Hypothalamus (tissue), 51 donors: Measurements from ENCODE around the gene RUNX2.
"Not testable (repeated sequence)": the region's sequence is repeated elsewhere in the genome, so short reads cannot be mapped to it uniquely, and the experiment has no call there.

Experiments used
- DNase-seq, 51 donors: peaks; one replicate each; lab custom pipeline; 2025; lab: John Stamatoyannopoulos, UW

Gene RUNX2

DNA sequence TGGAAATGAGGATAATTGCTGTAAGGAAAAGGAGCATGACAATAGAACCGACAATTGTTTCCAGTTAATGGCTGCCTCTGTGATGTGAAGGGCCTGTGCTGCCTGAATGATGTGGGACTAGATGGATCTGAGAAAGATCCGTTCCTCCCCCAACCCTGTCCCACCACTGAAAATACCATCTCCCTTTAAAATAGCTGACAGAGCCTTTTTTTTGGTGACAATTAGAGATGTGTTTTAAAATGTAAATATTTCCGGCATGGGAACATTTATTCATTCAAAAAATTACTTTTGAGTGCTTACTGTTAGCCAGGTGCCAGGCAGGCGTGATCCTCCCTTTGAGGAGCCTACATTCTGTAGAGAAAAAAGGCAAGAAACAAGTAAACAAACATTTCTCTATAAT, 122.0 kb downstream of the RUNX2 start:
- DNase-seq: no peak

DNA sequence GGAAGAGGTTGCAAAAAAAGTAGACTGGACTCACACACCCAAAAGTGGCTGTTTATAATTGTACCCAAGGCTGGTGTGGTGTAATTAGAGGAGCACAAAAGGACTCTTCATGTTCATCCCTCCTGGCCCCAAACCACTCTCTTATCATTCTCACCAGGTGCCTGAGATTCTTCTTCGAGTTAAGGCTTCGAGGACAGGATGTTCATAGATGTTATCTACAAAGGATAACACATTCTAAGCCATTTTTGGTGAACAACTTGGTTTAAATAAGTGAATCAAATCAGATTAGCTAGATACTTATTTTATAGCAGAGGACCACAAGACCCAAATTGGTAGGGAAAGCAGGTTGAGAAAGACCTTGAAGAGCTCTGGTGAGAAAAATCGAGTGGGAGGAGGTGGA, 122.7 kb downstream of the RUNX2 start:
- DNase-seq: no peak

DNA sequence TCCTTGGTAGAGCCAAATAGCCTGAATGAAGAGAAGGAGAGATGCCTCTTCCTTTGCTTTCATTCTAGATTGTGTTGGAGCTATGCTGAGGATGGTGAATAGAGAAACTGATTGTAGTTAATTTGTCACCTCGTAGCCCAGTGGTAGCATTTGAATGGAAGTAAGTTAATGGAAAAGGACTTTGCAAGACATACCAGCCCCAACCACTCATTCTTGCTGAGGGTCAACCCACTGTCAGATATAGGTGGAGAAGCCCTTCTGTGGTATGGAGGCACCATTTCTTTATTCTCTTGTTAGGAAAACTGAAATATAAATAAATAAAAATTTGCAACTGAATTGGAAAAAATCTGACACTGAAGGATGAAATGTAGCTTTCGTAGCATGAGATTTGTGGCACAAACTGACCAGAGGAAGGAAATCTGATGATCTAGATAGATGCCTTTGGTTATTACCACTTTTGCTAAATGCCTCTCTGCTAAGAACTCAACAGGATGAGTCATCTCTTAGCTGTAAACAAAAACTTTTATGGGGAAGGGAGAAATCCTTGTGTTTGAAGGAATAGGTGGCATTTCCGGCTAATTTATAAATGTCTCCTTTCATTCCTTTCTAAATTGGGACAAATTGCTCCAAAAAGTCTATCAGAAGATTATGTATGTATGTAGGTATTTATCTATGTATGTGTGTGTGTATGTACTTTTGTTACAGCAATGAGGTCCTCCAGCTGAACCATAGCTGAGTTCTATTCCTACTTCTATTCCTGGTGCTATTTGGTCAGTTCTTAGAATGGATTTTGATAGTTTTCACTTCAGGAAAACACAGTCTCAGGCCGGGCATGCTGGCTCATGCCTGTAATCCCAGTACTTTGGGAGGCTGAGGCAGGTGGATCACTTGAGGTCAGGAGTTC, 126.1 kb downstream of the RUNX2 start:
- no peak for DNase-seq

DNA sequence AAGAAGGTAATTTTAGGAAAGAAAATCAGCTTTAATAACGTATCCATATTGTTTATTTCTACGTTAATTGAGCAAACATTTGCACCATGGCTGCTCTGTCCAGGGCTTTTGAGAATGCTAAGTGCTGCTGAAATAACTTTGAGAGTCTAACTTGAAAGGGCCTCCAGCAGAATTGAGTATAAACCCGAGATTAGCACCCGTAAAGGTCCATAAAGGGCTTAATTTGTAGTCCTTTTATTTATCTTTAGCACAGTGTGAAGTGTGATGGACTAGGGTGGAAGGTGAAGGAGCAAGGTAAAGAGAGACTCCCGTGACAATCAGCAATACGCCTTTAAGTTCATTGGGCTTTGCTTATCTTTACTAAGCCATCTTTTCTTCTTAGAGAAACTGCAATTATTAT, 127.3 kb downstream of the RUNX2 start:
- DNase-seq: no peak

DNA sequence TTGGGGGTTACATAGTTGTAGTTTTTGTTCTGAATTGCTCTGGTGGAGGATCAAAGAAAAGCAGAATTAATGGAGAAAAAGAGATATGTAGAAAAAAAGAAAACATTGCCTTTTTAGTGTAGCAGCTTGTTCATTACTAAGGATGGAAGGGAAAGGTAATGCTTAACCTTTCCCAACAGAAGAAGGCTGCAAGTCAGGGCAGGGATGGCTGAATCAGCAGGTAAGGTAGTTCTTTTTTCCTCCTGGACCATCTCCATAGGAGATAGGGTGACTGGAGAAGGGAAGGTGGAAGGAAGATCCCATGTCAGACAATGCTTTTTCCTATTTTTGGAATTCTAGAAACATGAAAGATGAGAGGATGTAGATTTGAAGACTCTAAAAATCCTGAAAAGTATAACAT, 129.0 kb downstream of the RUNX2 start:
- no peak for DNase-seq

DNA sequence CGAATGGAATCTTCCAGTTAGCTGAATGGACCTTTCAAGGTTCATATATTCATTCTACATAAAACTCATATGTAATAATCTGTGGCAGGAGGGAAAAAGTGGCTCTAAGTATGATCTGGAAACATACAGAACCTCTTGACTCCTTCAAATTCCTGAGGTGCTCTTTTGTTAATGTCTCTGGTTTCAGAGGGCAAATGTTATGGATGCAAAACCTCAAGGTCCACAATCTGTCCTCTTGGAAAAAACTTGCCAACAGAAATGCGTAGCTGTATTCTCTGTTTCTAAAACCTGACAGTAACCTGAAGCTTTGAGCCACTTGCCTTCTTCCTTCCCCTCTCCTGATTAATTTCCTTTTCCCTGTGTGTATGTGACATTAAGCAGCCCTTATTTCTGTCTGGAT, 130.5 kb downstream of the RUNX2 start:
- DNase-seq: no peak

DNA sequence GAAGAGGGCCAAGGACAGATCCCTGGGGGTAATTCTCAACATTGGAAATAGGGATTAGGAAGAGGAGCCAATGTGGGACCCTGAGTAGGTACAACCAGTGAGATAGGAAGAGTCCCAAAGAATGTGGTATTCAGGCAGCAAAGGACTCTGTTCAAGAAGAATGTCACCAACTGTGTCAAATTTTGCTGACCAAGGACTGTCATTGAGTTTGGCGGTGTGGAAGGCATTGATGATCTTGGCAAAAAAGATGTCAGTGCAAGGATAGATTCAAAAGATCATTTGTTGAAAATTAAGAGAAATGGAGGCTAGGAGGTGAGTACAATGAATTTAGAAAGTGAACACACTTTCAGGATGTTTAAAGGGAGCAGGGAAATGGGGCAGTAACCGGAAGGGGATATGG, 132.0 kb downstream of the RUNX2 start:
- no peak for DNase-seq

DNA sequence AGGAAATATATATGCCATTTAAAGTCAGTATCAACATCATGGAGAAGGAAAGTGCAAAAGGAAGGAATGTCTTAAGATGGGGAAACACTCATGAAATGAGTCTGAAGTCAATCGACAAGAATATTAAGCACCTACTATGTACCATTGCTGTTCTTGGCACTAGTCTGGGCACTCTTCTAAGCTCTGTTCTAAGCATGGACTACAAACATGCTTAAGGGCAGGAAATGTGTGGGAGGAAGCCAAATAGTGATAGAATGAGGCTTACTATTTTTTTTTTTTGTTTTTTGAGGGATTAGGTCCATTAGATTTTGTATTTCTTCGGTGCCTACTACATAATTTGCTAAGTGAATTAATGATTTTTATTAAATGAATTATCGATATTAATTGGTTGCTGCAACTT, 133.4 kb downstream of the RUNX2 start:
- DNase-seq: no peak

DNA sequence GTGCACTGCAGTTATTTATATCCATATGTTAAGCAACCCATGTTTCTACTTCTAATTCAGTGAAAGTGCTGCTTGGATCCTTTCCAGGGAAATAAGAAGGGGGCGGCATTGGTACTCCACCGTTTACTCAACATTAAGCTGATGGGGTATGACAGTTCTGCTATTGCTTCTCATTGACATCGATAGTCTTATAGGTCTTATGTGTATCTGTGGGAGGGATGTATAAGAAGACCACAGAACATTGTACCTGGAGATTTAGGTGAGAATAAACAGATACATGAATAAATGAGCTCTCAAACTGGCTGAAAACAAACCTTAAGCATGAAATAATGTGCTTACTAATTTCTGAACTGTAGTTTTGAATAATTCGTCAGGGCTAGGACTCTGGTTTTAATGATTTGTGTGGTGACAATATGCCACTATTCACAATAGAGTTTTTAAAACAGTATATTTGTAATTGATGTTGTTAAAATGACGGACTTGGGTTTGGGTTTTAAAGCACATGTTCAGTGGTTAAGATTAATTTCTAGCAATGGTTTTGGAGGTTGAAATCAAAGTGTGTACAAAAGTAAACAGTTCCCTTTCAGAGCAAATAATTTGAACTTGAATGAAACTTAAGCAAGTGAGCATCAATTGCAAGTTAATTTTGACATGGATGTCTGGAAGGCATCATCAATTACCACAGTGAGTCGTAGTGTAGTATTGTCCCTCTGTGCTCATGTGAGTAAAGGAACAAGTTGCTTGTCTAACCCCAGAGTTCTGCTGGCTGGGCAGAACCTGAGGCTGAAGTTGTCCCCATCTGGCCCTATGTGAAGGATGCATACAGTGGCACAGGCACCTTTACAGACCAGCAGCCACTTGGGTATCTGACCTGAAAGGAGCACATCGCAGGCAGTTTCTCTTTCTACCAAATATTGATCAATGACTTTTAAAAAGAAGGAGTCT, 134.3 kb downstream of the RUNX2 start:
- DNase-seq: no peak

DNA sequence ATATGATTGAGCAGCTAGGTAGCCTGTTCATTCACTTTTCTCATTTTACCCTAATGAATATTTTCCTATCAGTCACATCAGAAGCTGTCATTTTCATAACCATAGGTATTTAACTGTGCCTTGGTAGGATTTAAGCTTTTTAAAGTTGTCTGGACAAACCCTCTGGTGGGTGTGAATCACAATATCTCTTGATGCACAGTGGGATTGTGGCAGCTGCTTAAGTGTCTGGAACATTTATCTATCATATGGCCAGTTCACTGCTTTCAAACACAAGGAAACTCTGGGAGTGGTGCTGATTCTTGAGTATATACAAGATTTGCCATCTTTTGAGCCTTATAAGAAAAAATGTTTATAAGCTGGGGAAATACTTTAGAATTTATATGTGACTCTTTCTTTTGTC, 136.6 kb downstream of the RUNX2 start:
- DNase-seq: no peak

DNA sequence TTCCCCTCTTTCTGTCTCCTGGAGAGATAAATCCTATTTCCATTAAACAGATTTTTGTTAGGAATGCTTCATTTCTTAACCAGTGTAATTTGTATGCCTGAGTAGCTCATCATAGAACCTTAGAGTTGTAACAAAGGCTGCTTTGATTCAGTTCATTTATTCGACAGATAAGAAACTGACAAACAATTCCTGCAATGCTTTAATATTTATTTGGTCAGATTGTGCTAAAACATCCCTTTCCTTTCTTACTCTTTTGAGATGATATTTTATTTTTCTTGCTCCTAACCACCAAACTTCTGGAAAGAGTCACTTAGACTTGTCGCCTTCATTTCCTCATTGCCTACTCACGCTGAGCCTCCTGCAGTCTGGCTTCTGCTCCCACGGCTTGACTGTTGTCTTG, 138.6 kb downstream of the RUNX2 start:
- no peak for DNase-seq

DNA sequence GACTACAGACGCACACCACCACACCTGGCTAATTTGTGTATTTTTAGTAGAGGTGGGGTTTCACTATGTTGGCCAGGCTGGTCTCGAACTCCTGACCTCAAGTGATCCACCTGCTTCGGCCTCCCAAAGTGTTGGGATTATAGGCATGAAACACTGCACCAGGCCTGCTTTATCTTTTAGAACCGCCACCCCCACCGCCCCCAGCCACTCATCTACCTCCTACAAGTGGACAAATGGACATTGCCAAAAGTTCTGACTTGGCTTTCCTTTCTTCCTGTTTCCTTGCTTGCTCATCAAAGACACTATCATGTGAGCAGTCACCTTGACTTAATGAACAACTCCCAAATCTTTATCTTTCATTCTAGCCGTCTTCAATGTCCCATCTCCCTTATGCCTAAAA, 139.3 kb downstream of the RUNX2 start:
- DNase-seq: not testable (repeated sequence)

DNA sequence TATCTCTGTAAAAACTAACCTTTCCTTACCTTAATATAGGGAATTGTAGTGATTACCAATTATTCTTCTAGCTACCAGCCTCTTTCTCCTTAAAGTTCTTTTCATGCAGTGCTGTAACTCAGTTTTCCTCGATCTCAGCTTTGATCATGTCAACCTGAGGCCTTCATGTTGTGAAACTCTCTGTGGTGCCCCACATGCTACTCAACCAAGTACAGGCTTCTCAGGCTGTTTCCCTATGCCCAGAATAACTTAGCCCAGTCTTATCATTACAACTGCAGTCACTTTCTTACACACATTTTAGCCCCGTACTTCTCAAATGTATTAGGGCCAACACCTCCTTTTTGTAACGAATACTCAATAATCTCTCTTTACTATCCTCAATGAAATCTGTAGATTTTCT, 139.7 kb downstream of the RUNX2 start:
- DNase-seq: no peak

DNA sequence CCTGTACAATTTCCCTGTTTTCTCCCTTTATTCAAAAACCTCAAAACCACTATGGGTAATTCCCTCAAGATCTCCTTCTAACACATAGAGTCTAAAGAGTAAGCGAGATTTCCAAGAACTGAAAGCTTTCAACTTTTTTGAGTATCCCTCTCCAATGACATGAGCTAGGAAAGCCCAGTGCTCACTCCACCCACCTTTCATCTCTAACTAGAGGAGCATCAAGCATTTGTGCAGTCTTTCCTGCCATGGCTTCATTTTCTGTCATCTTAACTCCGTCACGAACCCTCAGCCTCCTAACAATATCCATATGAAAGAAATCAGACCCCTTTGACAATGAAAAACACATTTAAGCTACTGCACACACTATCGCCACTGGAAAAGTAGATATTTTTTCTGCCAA, 141.5 kb downstream of the RUNX2 start:
- no peak for DNase-seq

DNA sequence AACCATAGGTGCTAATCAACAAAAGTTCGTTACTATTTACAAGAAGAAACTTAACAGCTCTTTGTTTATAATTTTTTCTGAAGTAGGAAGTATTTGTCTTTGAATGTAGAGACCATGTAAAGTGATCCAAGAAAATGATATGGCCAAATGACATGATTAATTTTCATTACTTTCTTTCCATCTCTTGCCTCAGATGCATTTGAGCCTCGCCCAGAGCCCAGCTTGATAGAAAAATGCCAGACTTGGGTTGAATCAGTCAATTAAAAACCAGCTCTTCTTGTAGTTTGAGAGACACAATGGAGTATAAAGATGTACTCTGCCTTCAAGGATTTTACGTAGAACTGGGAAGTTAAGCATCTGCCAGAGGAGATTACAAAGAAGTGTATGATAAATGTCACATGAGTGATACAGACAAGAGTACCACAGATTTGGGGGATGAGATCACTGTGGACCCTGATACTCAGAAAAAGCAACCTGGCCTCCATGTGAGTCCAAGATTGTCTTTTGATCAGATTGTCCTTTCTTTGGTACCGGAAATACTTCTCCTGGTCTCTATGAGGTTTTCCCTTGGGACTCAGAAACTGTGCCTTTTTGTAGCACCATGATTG, 142.1 kb downstream of the RUNX2 start:
- no peak for DNase-seq

DNA sequence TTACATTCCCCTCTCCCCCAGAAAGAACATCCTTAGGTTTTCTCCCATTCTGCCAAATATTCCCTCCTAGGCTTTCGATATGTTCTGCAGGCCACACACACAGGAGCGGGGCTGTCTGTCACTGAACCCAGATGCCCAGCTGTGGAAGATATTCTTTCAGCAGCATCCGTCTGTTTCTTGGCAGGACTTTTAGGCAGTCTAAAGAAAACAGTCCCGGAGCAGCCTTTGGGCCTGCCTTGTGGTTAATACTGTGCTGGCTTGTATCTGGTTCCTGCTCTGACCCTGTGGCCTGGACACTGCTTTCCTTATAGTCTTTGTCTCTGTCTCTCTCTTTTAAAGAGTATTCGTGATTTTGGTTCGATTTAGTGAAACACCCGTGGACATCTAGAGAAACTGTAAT, 144.3 kb downstream of the RUNX2 start:
- DNase-seq: peak in 11 of 51 donors; percentile 4 to 40 (median 8)

DNA sequence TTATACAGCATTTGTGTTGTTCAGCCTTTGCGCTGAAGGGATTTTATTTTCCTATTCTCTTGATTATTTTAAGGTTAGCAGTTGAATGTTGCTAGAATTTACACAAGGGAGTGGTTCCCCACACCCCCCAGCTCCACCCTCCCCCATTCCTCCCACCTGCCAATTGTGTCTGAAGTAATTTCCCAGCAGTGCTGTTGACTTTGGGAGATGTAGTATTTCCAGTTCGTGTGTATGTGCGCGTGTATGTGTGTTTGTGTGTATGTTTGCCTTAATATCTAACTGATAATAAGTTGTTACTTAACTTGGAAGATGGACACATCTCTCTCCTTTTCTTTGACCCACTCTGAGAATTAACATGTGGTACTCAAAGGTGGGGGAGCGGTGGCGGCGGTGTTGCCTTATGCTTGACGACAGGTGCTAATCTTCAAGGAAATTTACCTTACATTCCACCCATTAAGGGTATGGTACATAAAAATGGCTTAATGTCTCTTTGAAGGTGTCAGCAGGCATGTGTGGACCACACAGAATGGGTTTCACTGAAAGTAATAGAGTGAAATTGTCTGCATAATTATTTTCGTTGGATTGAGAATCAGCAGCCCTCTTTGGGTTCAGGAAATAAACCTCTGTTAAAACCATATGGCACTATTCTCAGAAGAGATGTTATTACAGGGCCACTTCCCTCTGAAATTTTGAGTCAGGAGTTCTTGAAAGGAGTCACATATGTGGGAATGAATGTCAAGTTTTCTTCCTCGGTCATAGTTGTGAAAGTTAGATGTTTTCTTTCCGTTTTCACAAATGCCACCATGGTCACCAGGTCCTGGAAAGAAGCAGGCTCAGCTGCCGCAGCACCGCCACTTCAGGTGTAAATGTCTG, 145.2 kb downstream of the RUNX2 start:
- no peak for DNase-seq

DNA sequence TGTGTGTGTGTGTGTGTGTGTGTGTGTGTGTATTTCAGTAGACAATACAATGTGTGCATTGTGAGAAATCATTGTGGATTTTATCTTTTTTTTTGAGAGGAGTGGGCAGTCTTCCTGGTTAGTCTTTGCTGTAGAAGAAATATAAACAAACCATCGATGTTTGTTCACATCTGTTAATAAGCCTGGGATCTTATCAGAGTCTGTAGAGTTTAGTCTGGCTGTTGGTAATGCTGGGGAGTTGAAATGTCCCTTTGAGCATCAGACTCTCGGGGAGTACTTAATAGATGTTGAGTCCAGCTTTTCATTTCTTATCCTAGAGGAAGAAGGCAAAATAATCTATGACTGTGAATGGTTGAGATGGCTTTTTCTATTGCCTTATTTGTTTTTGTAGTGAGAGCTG, 146.2 kb downstream of the RUNX2 start:
- no peak for DNase-seq

DNA sequence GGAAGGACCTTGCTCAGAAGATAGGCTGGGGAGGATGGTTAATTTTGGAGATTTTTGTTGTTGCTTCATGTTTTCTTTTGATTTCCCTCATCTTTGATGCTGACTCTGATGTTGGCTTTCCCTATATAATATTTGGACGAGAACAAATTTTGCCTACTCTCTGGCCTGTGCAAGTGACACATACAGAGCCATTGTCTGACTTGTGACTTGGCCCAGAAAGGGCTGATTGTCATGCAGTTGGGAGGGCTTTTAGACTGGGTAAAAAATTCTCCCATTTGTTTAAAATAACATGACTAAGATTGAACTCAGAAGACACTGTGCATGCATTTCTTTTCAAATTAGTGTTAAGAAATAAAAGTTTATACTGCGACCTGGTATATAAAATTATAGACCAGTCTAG, 148.2 kb downstream of the RUNX2 start:
- DNase-seq: peak in 9 of 51 donors; percentile 2 to 71 (median 9)

DNA sequence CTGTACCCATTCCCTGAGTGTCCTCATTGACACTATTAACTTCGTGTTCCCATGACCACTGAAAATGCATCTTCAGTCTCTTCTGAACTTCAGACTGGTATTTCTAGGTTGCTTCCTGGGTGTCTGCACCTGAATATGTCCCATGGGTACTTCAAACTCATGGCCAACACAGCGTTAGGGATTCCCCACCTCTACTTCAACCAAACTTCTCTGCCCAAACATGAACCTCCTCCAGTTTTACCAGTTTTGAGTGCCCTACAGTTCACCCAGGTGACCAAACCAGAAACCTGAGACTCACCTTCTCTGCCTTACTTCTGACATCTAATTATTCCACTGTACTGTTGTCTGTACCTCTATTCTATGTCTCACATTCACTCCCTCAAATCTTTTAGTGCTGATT, 149.1 kb downstream of the RUNX2 start:
- no peak for DNase-seq
